ENCODE results near the gene CALR3. TPM values are rescaled to one million over a fixed set of nuclear protein-coding genes. Genes with fewer than 3 reads are reported as not detected.
"Not testable (repeated sequence)": the region's sequence is repeated elsewhere in the genome, so short reads cannot be mapped to it uniquely, and the experiment has no call there.

Gene CALR3, protein sequence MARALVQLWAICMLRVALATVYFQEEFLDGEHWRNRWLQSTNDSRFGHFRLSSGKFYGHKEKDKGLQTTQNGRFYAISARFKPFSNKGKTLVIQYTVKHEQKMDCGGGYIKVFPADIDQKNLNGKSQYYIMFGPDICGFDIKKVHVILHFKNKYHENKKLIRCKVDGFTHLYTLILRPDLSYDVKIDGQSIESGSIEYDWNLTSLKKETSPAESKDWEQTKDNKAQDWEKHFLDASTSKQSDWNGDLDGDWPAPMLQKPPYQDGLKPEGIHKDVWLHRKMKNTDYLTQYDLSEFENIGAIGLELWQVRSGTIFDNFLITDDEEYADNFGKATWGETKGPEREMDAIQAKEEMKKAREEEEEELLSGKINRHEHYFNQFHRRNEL
- total RNA-seq = not detected in 2 replicates

GRCh38 chr19:16495982-16496612 lies at the start of gene CALR3, which contains the start of gene C19orf44:
TSS of gene CALR3 (minus strand) at chr19:16496167. CDS start at chr19:16496129, 38 bp downstream.
TSS of gene C19orf44 (plus strand) at chr19:16496394. CDS start at chr19:16500793, 4,399 bp downstream.
- DNase-seq (ENCODE audit: low read depth in 2 of 2) = peak; percentile 98 to 99

- no peak for DNase-seq (ENCODE audit: low read depth in 2 of 2)
Measured at GRCh38 chr19:16544473-16545231, 48.7 kb upstream of the CALR3 start.

DNA sequence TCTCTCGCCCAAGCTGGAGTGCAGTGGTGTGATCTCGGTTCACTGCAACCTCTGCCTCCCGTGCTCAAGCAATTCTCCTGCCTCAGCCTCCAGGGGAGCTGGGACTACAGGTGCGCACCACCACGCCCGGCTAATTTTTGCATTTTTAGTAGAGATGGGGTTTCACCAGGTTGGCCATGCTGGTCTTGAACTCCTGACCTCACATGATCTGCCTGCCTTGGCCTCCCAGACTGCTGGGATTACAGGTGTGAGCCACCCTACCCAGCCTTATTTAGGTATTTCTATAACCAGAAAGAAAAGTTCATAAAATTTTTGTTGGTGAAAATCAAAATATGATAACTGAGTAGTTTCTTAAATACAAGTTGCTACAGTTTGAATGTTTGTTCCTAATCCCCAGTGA lies 47.8 kb upstream of the CALR3 start:
- DNase-seq (ENCODE audit: low read depth in 2 of 2) = not testable (repeated sequence)

DNA sequence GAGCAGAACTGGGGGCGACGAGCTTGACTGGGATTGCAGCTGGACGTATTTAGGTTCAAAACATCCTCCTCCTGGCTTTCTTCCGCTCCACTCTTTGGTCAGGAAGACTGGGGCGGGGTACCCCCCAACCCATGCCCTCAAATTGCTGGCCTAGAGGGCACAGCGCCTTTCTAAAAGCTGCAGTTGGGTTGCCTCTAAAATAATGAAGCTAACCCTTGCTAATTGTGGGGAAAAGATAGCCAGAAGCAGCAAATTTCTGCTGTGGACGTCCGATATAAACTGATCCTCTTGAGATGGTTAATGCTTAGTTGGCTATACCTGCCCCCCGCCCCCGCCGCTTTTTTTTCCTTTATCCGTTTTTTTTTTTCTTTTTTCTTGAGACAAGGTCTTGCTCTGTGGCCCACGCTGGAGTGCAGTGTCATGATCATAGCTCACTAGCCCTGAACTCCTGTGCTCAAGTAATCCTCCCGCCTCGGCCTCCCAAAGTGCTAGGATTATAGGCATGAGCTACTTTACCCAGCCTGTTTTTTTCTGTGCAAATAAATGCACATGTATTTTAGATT lies 47.0 kb upstream of the CALR3 start:
- peak in 1 of 2 donors; percentile 7 for DNase-seq (ENCODE audit: low read depth in 2 of 2)

- peak; percentile 95 to 97 for DNase-seq (ENCODE audit: low read depth in 2 of 2)
Measured at GRCh38 chr19:16542045-16542909, 46.3 kb upstream of the CALR3 start, which contains the start of gene CHERP. TSS of gene CHERP (minus strand) at chr19:16542437. CDS start at chr19:16542378, 59 bp downstream.

DNA sequence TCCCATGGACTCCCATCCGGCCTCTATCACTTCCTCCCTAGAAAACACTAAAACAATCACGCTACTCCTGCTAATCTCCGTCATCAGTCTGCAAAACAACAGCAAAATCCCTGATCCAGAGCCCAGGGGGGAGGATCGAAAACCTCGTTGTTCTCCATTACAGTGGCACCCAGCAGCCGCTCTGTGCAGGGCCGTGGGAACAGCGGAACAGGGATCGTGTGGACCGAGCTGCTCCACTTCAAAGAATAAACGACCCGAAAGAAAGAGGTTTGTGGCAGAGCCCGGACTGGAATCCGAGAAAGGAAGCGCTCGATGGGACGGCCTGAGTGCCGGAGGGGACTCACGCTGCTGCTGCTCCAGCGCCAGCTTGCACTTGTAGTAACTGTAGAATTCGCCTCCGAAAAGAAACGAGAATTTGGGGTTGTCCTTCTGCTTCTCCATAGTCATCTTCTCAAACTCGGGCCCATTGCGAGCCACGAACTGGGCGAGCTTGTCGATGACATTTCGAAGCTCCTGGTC lies 45.6 kb upstream of the CALR3 start:
- peak; percentile 64 to 69 for DNase-seq (ENCODE audit: low read depth in 2 of 2)

DNA sequence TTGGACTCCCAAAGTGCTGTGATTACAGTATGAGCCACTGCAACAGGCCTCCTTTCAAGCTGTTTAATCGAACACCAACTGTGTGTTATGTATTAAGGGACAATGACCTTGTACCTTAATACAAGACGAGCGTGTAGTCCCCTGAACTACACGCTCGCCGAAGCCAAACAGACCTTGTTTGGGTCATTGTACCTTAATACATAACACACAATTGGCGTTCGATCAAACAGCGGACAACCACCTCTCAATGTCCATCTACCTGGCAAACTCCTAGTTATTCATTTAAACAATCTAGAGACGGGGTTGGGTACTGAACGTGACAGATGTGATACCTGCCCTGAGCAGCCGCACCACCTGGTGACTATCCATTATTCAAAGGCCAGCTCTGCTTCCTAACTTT lies 45.0 kb upstream of the CALR3 start:
- DNase-seq (ENCODE audit: low read depth in 2 of 2) = no peak

DNA sequence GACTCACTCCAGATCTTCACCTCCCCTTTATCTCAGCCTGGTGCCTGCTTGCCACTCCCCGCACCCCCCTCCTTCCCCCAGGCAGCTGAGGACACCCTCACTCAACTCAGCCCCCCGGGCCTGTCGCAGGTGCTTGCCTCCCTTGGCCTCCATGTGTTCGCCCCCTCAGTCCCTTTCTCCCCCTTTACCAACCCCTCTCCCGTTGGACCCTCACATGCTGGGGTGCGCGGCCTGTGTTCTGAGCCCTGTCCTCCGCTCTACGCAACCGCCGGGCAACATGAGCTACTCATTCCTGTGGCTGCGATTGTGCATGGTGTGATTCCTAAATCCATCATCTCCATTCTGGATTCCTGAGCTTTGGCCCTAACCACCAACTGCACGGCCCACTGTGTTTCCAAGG lies 41.1 kb upstream of the CALR3 start:
- DNase-seq (ENCODE audit: low read depth in 2 of 2) = no peak

DNA sequence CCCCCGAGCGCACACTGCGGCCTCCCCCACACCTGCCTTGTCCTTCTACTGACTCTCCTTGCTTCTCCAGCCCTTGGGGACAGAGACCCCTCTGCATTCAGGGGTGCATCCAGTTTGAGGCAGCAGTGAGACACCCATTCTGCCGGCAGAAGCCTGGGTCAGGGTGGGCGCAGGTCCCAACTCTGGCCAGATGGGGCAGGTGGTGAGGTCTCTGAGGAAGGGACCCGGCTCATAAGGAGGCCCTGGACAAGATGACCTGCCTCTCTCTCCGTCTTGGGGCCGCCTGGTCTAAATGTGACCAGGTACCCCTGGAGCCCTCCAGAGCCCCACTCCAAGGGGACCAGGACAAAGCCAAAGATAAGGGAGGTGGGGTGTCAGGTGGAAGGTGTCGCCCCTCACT lies 40.2 kb upstream of the CALR3 start:
- no peak for DNase-seq (ENCODE audit: low read depth in 2 of 2)

GRCh38 chr19:16535381-16535780 lies 39.4 kb upstream of the CALR3 start:
- no peak for DNase-seq (ENCODE audit: low read depth in 2 of 2)

DNA sequence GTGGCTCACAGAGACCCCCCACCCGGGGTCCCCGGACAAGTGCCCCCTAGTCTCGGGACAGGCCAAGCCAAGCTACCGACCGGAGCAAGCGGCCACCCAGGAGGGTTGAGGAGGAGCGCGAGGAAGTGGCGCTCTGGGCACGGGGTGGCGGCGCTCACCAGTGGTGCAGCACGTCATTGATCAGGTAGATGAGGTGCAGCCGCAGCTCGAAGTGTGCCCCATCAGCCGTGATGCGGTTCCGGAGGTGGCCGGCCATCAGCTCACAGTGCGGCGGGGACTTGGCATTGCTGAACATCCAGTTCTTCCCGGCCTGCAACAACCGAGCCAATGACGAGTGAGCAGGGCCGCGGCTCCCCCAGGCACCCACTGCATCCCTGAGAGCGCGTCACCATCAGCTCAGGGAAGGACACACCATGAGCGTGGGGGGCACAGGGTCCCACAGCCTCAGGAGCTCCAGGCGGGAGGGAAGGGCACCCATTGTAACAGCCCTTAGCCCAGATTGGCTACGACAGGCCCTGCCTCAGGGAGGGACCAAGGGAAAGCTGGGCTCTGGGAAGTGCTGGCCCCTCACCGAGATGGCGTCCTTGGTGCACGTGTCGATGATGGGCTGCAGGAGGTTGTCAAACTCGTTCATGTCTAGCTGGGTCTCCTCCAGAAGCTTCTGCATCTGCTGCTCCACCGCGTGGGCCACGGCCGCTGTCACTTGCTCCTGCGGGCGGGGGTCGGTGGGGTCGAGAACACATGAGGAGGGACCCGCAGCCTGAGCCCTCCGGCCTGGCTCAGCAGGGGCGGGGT lies 36.7 kb upstream of the CALR3 start:
- DNase-seq (ENCODE audit: low read depth in 2 of 2) = no peak

GRCh38 chr19:16531380-16531669 lies 35.4 kb upstream of the CALR3 start:
- DNase-seq (ENCODE audit: low read depth in 2 of 2) = no peak

GRCh38 chr19:16530540-16531379 lies 34.8 kb upstream of the CALR3 start:
- no peak for DNase-seq (ENCODE audit: low read depth in 2 of 2)

DNA sequence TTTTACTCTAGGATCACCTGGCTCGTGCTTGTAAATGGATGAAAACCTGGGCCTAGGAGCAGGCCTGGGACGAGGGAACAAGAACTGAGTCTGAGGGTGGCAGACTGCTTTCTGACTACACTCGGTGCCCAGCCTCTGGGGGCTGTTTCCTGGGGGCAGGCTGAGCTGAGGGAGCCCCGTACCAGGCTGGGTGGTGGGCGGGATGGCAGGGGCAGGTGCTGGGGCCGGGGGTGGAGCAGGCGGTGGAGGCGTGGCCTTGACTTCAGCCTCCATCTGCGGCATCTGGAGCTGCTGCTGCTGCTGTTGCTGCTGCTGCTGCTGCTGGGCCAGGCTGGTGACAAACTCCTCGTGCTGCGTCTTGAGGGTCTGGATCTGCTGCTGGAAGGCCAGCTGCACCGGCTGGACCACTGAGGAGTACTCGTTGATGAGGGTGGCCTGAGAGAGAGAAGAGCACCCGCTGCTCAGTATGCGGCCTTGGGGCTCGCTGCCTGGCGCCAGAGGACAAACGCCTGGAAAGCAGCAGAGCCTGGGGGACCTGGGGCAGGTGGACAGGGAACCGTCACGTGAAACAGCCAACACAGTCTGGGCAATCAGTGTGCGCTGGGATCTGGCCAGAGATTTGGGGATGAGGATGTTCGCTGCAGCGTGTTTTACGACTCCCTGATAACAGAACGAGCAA lies 33.6 kb upstream of the CALR3 start:
- no peak for DNase-seq (ENCODE audit: low read depth in 2 of 2)

DNA sequence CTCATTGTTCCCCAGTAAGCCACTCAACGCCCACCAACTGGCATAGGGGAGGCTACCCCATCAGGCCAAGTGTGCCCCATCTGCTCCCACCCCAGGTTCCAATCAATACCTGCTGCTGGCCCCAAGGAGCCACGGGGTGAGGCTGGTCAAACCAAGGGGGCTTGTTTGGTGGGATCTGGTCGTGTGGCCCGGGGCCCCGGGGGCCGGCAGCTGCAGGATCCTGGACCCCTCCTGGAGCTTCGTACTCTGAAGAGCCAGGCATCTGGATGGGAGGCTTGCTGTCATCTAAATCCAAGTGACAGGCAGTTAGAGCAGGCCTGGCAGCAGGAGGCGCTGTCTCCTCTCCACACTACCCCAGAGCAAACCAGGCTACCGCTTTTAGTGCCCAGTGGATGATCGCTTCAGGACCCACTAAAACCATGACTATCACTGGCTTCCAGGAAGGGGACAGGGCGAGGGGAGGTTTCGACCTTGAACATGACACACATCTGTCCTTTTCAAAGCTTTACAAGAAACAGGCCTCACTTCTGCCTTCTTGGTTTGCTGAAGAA lies 32.1 kb upstream of the CALR3 start:
- DNase-seq (ENCODE audit: low read depth in 2 of 2) = peak; percentile 47 to 68

DNA sequence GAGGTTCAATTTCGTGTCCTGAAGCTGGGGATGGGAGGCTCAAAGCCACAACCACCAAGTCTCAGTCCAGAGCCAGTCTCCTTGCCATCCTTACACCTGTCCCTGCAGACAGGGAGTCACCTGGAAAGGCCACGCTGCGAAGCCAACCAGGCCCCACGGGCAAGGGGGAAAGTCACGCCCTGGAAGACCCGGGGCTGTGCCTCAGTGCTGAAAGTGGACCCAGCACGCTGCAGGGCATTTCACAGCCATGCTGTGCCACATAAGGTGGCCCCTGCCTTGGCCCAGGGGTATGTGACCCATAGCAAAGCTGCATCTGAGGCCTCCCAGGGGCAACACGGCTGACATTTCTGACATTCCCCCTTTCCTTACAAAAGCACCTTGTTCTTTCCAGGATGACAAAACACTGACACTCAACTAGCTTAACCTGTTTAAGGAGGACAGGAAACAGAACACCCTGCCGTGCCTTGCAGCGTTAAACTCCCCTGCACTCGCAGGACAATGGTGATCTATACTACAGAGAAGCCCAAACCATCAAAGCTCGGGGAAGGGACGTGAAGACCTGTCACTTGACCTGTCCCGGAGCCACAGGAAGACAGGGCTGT lies 31.5 kb upstream of the CALR3 start:
- no peak for DNase-seq (ENCODE audit: low read depth in 2 of 2)

GRCh38 chr19:16525751-16526481 lies 29.9 kb upstream of the CALR3 start:
- DNase-seq (ENCODE audit: low read depth in 2 of 2) = no peak

Data from lung microvascular endothelial cell (primary cell).